Sigmoid colon (tissue), 7 donors: ENCODE measurements around the gene RIMBP2. TPM values are rescaled to one million over a fixed set of nuclear protein-coding genes. Genes with fewer than 3 reads are reported as not detected.

Source experiments
- DNase-seq: peaks from one replicate; pipeline ENCODE4 v3.0.0-alpha.2; 2019
- H3K27ac ChIP-seq, 4 donors: fragments of 200-600 bp; sonication (generic); one replicate each; pipeline ENCODE4 v1.5.1; 2016 to 2019; ENCODE audit warnings: mild to moderate bottlenecking in 1 of 4
- H3K27me3 ChIP-seq, 3 donors: fragments of 200-600 bp; sonication (generic); one replicate each; pipeline ENCODE4 v1.5.1; 2019; ENCODE audit warnings: mild to moderate bottlenecking in 1 of 3
- H3K36me3 ChIP-seq, 4 donors: fragments of 200-600 bp; sonication (generic); one replicate each; pipeline ENCODE4 v1.5.1; 2016 to 2019
- H3K4me1 ChIP-seq, 4 donors: fragments of 200-600 bp; sonication (generic); one replicate each; pipeline ENCODE4 v1.5.1; 2017 to 2019
- H3K4me3 ChIP-seq, 4 donors: fragments of 200-600 bp; sonication (generic); one replicate each; pipeline ENCODE4 v1.5.1; 2017 to 2019; ENCODE audit warnings: mild to moderate bottlenecking in 2 of 4, moderate library complexity in 1 of 4
- H3K9me3 ChIP-seq, 4 donors: fragments of 200-600 bp in 3 of 4; sonication (generic) in 3 of 4; one replicate each; pipeline versions ENCODE4 v1.5.1 to v1.6.1; 2013 to 2019
- EP300 ChIP-seq, 4 donors: sonication (generic); formaldehyde crosslinking; IDR thresholded peaks; one replicate each; pipeline ENCODE4 v1.6.1; 2017; ENCODE audit warnings: antibody characterized with exemption in 4 of 4
- POLR2A ChIP-seq, 2 donors: fragments of 450-650 bp; IDR thresholded peaks; one replicate each; pipeline ENCODE4 v1.6.1; 2016; ENCODE audit warnings: antibody characterized with exemption in 2 of 2, mild to moderate bottlenecking in 2 of 2, moderate library complexity in 2 of 2
- POLR2AphosphoS5 ChIP-seq, 4 donors: sonication (generic); formaldehyde crosslinking; IDR thresholded peaks; one replicate each; pipeline ENCODE4 v1.6.1; 2017; ENCODE audit warnings: antibody characterized with exemption in 4 of 4
- WGBS, 2 donors: extraction: QIAGEN DNeasy Blood & Tissue Kit; methylation state at CpG; one replicate each; pipeline ENCODE4 v1.1.7; 2013; 5-methylcytosine and 5-hydroxymethylcytosine counted together
- intact Hi-C: fragments of 100-400 bp; cut with DNase I; formaldehyde crosslinking; loops from one replicate; pipeline ENCODE4 v1.15.1; 2023
- polyA plus RNA-seq, 3 donors: library from polyadenylated mRNA; stranded (reverse); fragments of 200-250 nt; gene quantifications; one replicate each; pipeline ENCODE4 v1.2.3, GENCODE V29; 2013
- total RNA-seq, 4 donors: library from RNA; depleted of rRNA; stranded (reverse); fragments of >200 nt; gene quantifications; one replicate each; pipeline ENCODE4 v1.1.0, GENCODE V29; 2016
- TF ChIP-seq, protein P1 (sequence below), 4 experiments: fragments of 450-650 bp in 3 of 4; fragments of 200-600 bp in 1 of 4; IDR thresholded peaks; one replicate each; pipeline ENCODE4 v1.5.1; 2016 to 2019; ENCODE audit warnings: antibody characterized with exemption in 4 of 4, mild to moderate bottlenecking in 3 of 4, moderate library complexity in 2 of 4
- donor health status: healthy with polysubstance abuse.
- donor health status: Bipolar disorder and iron deficiency.
- donor health status: healthy.

Gene RIMBP2
- total and polyA plus RNA-seq, 7 donors = under 0.01 to 5.5 (median 1.4) TPM

DNA sequence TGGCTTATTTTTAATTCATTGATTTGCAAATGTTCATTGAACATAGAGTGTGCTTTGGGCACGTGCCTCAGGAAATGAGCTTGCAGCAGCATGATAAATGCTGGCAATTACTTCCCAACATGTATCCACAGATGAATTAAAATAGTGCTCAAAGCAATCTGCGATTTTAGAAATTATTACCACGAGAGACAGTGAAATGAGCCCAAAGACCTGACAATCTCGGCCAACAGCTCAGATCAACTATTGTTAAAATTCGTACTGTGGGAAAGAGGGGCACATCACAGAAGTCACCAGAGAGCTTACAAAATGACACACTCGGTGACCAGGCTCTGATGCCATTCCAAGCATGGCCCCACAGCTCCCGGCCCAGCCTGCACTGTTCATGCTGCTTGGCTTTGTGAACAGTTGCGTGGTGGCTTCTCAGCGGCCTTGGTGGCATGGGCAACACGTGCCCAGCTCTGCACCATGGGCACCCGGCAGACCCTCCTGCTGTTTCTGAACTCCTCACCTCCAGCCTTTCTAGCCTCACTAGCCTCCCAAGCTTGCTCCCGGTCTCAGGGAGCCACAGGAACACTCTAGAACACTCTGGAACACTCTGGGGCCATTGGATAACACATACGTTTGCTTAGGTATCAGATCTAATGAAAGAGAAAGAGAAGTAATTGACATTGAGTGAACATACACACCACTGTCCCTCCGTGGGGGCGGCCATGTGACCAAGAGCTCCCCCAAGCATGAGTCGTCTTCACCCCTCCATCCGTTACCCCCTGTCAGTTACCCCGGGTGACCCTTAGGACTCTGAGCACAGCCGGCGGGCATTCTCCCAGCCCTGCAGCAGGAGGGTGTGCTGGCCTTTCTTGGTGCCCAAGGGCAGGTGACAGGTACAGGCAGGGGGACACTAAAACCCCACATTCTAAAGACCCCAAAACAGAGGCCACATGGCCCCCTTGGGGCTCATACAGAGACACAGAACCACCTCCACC is 28.0 kb downstream of the RIMBP2 start:
- WGBS, 2 donors = 87 to 88% methylated on average over 20 of the region's 20 CpGs
- no peak for DNase-seq
- no peaks in the 10 kb centered on the region for H3K9me3 ChIP-seq
- no peaks in the 10 kb centered on the region for H3K36me3 ChIP-seq
- peaks cover 0 to 33% (median 7%) of the 10 kb centered on the region in 3 donors for H3K27me3 ChIP-seq
- H3K4me3 ChIP-seq = no peak overlapping the region
- no peak overlapping the region for H3K27ac ChIP-seq
- no peaks in the 10 kb centered on the region for H3K4me1 ChIP-seq
- intact Hi-C loops = no loop called here
- TF ChIP-seq POLR2A (IDR thresholded peaks at IDR 0.05) = no peak
- TF ChIP-seq, protein P1, sequence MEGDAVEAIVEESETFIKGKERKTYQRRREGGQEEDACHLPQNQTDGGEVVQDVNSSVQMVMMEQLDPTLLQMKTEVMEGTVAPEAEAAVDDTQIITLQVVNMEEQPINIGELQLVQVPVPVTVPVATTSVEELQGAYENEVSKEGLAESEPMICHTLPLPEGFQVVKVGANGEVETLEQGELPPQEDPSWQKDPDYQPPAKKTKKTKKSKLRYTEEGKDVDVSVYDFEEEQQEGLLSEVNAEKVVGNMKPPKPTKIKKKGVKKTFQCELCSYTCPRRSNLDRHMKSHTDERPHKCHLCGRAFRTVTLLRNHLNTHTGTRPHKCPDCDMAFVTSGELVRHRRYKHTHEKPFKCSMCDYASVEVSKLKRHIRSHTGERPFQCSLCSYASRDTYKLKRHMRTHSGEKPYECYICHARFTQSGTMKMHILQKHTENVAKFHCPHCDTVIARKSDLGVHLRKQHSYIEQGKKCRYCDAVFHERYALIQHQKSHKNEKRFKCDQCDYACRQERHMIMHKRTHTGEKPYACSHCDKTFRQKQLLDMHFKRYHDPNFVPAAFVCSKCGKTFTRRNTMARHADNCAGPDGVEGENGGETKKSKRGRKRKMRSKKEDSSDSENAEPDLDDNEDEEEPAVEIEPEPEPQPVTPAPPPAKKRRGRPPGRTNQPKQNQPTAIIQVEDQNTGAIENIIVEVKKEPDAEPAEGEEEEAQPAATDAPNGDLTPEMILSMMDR (IDR thresholded peaks at IDR 0.05) = no peak
- no peak for TF ChIP-seq EP300 (IDR thresholded peaks at IDR 0.05)
- TF ChIP-seq POLR2AphosphoS5 (IDR thresholded peaks at IDR 0.05) = no peak

DNA sequence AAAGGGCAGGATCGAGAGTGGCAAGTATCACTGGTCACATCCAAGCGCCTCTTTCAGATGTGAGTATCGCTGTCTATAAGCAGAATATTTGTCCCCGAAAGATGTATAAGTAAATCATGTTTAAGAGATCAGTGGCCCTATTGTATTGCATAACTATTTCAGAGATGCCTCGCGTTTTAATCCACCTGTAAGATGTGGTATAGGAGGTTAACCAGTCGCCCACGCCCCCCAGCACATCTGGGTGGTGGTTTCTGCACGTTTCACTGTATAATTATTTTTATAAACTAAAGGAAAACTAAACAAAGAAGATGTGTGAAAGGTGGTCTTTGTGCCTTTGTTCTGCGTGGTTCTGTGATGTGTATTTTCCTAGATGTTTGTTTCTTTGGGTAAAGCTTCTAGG is 28.9 kb downstream of the RIMBP2 start:
- H3K27me3 ChIP-seq = peaks cover 0 to 33% (median 7%) of the 10 kb centered on the region in 3 donors

DNA sequence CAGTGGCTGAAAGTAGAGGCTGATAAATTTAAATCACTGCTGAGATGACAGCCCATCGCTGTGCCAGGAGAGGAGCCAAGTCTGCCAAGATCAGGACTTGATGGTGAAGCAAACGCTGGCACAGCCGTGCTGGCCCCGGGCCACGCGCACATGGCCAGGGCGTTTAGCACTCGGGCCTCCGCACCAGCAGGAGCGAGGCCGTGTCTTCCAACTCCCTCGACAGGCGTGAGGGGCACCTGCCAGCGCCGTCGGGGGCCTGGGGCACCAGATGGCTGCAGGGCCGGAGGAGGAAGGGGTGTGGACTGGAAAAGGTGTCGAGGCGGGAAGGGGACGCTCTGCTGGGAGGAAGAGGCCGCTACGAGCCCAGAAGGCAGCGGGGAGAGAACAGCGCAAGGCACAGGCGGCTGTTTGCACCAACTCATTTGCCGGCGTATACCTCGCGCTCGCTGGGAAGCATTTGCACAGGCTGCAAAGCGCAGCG is 29.5 kb downstream of the RIMBP2 start:
- H3K27ac ChIP-seq = no peak overlapping the region
- 61 to 72% methylated on average over 32 of the region's 32 CpGs for WGBS, 2 donors
- no peaks in the 10 kb centered on the region for H3K4me1 ChIP-seq
- intact Hi-C loops = no loop called here
- no peak for DNase-seq
- H3K27me3 ChIP-seq = peaks cover 0 to 33% (median 7%) of the 10 kb centered on the region in 3 donors
- H3K4me3 ChIP-seq = no peak overlapping the region
- no peak for TF ChIP-seq EP300 (IDR thresholded peaks at IDR 0.05)
- no peak for TF ChIP-seq POLR2AphosphoS5 (IDR thresholded peaks at IDR 0.05)
- TF ChIP-seq, protein P1 (IDR thresholded peaks at IDR 0.05) = no peak
- no peak for TF ChIP-seq POLR2A (IDR thresholded peaks at IDR 0.05)
- H3K36me3 ChIP-seq = no peaks in the 10 kb centered on the region
- no peaks in the 10 kb centered on the region for H3K9me3 ChIP-seq

More for the DNA sequence above, 28.9 kb downstream of the RIMBP2 start:
- no peak overlapping the region for H3K27ac ChIP-seq
- no peak overlapping the region for H3K4me3 ChIP-seq
- WGBS, 2 donors = 68 to 72% methylated on average over 10 of the region's 10 CpGs
- TF ChIP-seq, protein P1 (IDR thresholded peaks at IDR 0.05) = no peak
- no peak for TF ChIP-seq POLR2AphosphoS5 (IDR thresholded peaks at IDR 0.05)
- TF ChIP-seq EP300 (IDR thresholded peaks at IDR 0.05) = no peak
- TF ChIP-seq POLR2A (IDR thresholded peaks at IDR 0.05) = no peak
- no peaks in the 10 kb centered on the region for H3K36me3 ChIP-seq
- H3K4me1 ChIP-seq = no peaks in the 10 kb centered on the region
- no peak for DNase-seq
- no peaks in the 10 kb centered on the region for H3K9me3 ChIP-seq
- intact Hi-C loops = no loop called here

DNA sequence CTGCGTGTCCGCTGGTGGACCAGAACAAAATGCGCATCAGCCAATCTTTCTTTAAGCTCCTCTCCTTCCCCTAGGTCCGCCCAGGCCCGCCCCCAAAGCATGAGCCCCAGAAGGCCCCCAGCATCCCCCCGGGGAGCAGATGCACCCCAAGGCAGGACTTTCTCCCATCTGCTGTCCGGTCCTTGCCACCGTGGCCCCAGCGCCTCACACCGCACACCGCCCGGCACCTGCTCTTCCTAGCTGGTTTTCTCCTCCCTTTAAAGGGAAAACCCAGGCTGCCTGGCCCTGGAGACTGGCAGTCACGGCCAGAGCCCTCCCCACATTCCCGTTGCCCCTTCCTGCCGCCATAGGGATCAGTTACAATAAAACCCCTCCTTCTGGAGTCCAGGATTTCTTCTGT is 30.2 kb downstream of the RIMBP2 start:
- no peak for DNase-seq
- TF ChIP-seq POLR2AphosphoS5 (IDR thresholded peaks at IDR 0.05) (no peak), POLR2A (IDR thresholded peaks at IDR 0.05) (no peak), EP300 (IDR thresholded peaks at IDR 0.05) (no peak)
- TF ChIP-seq, protein P1 (IDR thresholded peaks at IDR 0.05) = no peak
- intact Hi-C loops = no loop called here
- Histone ChIP-seq H3K9me3 (no peaks in the 10 kb centered on the region), H3K27me3 (peaks cover 0 to 33% (median 7%) of the 10 kb centered on the region in 3 donors), H3K27ac (no peak overlapping the region), H3K4me3 (no peak overlapping the region), H3K4me1 (no peaks in the 10 kb centered on the region), H3K36me3 (no peaks in the 10 kb centered on the region)
- 79 to 83% methylated on average over 15 of the region's 15 CpGs for WGBS, 2 donors
